ENCODE results near the gene SKI.
"Not testable (repeated sequence)": the region's sequence is repeated elsewhere in the genome, so short reads cannot be mapped to it uniquely, and the experiment has no call there.

The SKI gene

GRCh38 chr1:2242814-2243725 lies 15.0 kb downstream of the SKI start:
- no peak for DNase-seq (ENCODE audit: low read depth, low spot score)

- DNase-seq (ENCODE audit: low read depth, low spot score) = not testable (repeated sequence)
These were observed 18.9 kb downstream of the SKI start for GRCh38 chr1:2247045-2247394.

- no peak for DNase-seq (ENCODE audit: low read depth, low spot score)
These were observed 19.6 kb downstream of the SKI start for GRCh38 chr1:2247760-2248126.

GRCh38 chr1:2248127-2248826 lies 20.2 kb downstream of the SKI start:
- no peak for DNase-seq (ENCODE audit: low read depth, low spot score)

GRCh38 chr1:2248854-2249558 lies 20.9 kb downstream of the SKI start:
- no peak for DNase-seq (ENCODE audit: low read depth, low spot score)

GRCh38 chr1:2249559-2249906 lies 21.4 kb downstream of the SKI start:
- no peak for DNase-seq (ENCODE audit: low read depth, low spot score)

- DNase-seq (ENCODE audit: low read depth, low spot score) = no peak
These were observed 22.7 kb downstream of the SKI start for GRCh38 chr1:2250721-2251281.

- DNase-seq (ENCODE audit: low read depth, low spot score) = no peak
These were observed 23.2 kb downstream of the SKI start for GRCh38 chr1:2251363-2251762.

- no peak for DNase-seq (ENCODE audit: low read depth, low spot score)
These were observed 23.7 kb downstream of the SKI start for GRCh38 chr1:2251786-2252185.

- DNase-seq (ENCODE audit: low read depth, low spot score) = no peak
These were observed 24.3 kb downstream of the SKI start for GRCh38 chr1:2252423-2252822.

- no peak for DNase-seq (ENCODE audit: low read depth, low spot score)
These were observed 25.1 kb downstream of the SKI start for GRCh38 chr1:2253036-2253796.

- DNase-seq (ENCODE audit: low read depth, low spot score) = no peak
These were observed 25.8 kb downstream of the SKI start for GRCh38 chr1:2253797-2254480.

GRCh38 chr1:2255047-2255419 lies 26.9 kb downstream of the SKI start:
- DNase-seq (ENCODE audit: low read depth, low spot score) = no peak

- DNase-seq (ENCODE audit: low read depth, low spot score) = peak; percentile 77
These were observed 27.6 kb downstream of the SKI start for GRCh38 chr1:2255420-2256369.

GRCh38 chr1:2256435-2257244 lies 28.5 kb downstream of the SKI start:
- no peak for DNase-seq (ENCODE audit: low read depth, low spot score)

- no peak for DNase-seq (ENCODE audit: low read depth, low spot score)
These were observed 29.1 kb downstream of the SKI start for GRCh38 chr1:2257245-2257627.

GRCh38 chr1:2258122-2258681 lies 30.1 kb downstream of the SKI start:
- no peak for DNase-seq (ENCODE audit: low read depth, low spot score)

GRCh38 chr1:2258996-2259395 lies 30.9 kb downstream of the SKI start:
- peak; percentile 31 for DNase-seq (ENCODE audit: low read depth, low spot score)
